ENCODE results near the gene BRF1.
"Not testable (repeated sequence)": the region's sequence is repeated elsewhere in the genome, so short reads cannot be mapped to it uniquely, and the experiment has no call there.

The BRF1 gene

DNA sequence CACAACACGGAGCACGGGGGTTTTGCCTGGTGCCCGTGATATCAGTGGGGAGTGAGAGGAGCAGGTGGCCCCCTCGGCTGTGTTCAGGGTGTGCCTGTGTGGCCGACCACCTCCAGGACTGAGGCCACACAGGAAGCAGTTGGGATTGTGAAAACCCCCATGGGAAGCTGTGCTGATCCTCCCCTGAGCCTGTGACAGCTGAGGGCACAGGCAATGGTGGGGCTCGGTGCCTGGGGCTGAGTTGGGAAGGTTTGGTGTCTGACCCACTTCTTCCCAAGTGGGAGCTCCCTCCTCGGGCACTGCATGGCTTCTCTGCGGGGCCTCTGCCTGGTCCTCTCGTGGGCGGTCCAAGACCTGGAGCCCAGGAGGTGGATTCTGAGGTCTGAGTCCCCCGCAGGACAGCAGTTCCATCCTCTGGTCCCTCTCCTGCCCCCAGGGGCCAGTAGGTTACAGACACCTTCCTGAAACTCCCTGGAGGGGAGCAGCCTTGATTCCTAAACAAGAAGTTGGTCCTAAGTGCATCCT, 31.6 kb upstream of the BRF1 start:
- DNase-seq = no peak

DNA sequence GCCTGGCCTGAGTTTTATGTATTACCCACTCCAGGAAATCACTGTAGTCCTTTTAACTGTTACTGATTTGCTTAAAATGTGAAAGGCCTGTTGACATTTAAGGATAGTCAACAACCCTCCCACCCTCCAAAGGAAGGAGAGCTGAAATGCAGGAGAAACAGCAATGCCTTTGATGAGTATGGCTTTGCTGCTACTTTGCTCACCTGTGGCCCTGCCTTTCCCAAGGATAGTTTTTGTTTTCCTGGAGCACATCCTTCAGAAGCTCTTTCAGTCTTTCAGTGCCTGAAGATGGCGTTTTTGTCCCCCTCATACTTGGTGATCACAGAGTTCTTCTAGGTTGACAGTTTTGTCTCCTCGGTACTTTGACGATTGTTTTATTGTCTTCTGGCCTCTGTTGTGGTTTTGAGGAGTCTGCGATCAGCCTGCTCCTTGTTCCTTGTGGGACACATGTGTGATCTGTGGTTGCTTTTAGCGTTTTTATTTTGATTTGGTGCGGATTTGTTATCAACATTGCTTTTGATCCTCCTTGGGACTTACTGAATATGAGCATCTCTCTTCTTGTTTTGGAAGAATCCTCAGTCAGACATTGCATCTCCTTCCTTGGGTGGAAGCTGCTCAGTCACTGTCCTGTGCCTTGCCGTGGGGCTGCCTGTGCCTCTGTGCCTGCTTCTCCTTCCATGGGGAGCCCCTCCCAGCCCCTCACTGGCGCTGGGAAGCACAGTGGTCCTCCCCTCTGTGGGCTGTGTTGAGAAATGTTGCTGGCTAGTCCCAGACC, 31.0 kb upstream of the BRF1 start:
- no peak for DNase-seq

DNA sequence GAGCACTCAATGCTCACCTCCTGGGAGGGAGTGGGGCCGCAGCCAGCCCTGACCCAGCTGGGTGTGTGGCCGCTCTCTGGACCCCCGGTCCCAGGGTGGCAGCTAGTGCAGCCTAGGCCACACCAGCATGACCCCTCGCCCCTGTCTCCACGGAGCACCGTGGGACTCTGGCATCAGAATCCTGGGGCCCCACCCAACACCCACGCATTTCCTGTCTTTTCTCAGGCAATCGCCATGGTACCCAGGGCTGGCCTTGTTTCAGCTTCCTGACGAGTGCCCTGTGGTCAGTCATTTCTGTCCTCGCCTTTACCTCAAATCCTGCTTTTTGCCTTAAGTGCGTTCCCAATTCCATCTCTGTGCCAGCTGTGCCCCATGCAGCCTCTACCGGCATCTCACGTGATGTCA, 29.7 kb upstream of the BRF1 start:
- no peak for DNase-seq

DNA sequence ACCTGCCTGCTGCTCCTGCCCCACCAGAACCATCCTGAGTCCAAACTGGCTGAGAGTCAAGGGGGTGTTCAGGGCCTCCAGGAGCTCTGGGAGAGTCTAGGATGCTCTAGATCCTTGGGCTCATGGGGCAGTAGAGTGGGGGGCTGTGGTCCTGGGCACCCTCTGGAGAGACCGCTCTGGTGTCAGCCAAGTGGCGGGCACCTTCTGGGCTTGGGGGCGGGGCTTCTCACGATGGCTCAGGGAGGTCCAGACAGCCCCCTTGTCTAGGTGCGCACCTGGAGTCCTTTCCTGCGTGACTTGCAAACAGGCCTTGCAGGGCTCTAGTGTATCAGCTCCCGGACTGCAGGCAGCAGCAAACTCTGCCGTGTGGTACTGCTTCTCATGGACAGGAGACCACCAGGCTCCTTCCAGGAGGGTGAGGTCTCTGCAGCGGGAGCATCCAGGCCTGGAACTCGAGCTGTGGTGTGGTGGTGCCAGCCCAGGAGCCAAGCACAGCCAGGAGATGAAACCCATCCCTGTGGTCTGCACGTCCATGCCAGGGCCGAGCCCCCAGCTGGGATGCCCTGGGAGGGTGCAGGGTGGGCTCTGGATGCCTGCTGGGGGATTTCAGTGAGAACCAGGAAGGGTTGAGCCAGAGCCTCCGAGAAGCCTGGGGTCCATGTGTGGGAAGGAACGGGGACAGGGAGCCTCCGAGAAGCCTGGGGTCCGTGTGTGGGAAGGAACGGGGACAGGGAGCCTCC, 28.8 kb upstream of the BRF1 start:
- no peak for DNase-seq

DNA sequence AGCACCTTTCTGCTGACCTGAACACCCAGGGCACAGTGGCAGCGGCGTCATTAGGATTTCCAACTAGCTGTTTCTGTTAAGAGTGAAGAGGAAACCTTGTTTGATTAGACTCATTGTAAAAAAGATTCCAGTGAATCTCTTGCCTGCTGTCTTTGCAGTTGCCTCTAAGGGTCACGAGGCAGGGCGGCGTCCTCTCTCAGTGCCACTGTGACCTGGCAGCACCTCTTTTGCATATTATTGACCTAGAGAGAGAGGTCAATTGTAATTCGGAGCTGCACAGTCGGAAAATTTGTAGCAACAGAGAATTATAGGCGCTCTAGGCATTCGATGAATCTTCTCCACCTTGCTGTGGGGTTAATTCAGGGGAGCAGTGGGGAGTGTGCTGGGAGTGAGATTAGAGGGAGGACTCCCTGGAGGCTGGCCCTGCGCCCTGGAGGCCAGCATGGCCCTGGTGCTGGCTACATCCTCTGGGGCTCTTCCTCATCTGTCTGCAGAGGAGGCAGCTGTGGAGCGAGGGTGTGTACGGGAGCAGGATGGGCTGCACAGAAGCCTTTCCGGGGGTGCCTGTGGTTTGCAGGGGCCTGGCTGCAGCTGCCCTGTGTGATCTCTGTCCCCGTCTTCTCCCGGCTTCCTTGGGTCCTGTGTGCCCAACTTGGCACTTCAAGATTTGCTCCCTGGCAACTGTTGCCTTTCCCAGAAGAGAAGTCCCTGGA, 28.0 kb upstream of the BRF1 start:
- DNase-seq = no peak

DNA sequence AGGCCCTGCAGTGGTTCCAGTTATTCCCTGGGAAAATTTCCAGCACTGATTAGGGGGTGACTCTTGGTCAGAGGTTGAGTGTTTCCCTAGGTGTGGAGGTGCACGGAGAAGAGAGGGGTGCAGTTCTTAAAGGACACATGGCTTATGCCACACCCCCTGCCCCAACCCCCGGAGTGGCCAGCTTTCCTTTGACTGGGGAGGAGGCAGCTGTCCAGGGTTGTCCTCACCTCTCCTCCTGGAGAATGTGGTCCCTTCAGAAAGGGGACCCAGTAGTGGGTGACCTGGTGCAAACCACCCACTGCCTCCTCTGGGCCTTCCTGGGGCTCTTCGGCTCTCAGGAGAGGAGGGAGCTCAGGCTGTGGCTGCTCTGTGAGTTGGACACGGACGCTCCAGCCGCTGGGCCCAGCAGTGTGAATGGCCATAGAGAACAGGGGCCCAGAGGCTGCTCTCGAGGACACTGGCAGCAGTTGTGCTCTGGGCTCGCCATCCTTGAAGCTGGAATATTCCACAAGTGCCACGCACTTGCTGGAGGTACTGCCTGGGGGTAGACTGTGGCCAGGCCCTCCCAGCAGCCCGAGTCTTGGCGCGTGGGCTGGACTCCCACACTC, 27.4 kb upstream of the BRF1 start:
- DNase-seq = no peak

DNA sequence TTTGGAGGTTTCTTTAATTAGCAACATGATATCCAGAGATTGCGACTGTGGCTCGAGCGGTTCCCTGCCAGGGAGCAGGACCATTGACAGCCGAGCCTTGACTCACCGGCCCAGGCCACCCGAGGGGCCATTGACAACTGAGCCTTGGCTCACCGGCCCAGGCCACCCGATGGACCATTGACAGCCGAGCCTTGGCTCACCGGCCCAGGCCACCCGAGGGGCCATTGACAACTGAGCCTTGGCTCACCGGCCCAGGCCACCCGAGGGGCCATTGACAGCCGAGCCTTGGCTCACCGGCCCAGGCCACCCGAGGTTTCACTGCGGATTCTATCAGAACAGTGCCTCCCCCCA, 26.9 kb upstream of the BRF1 start:
- DNase-seq = not testable (repeated sequence)

DNA sequence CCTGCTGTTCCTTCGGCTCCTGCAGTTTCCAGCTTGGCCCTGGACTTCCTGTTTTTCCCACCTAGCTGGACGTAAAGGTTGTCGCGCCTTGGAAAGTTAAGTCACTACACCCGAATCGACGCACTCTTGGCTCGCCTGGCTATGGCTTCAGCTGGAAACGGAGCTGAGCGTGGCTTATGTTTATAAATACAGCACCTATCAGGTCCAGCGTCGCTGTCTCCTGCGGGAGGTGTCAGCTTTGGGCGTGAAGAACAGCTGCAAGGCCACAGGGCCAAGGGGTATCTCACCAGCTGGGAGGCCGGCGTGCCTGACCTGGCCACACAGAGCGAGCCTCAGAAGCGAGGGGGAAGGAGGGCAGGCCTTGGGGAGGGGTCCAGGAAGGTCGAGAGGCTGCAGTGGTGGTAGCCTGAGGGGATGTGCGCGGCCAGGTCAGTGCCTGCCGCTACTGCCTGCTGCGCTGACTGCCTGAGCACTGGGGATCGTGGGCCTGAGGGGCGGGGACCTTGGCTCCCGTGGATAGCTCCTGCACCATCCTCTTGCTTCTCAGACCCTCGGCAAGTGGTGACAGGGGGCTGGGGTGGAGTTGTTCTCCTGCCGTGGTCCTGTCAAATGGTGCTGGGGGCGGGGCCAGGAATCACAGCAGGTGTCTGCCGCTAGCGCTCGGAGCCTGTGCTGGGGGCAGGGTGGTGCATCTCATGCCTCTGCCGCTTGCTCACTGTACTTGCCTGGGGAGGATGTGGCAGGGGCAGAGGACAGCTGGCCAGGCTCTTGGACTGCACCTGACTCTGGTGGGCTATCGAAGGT, 26.3 kb upstream of the BRF1 start:
- DNase-seq = no peak

DNA sequence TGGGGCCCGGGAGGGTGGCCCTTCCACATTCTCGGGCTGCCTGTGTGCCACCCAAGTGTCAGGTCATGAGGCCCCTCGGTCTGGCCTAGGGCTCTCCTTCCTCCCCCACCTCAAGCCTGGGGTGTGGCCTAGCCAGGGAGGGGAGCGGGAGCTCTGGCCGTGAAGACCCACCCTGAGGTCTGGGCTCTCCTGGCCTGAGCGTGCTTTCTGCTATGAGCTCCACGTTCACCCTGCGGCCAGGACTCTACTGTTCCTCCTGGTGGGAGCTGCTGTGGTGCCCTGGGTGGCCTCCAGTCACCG, 25.7 kb upstream of the BRF1 start:
- no peak for DNase-seq

DNA sequence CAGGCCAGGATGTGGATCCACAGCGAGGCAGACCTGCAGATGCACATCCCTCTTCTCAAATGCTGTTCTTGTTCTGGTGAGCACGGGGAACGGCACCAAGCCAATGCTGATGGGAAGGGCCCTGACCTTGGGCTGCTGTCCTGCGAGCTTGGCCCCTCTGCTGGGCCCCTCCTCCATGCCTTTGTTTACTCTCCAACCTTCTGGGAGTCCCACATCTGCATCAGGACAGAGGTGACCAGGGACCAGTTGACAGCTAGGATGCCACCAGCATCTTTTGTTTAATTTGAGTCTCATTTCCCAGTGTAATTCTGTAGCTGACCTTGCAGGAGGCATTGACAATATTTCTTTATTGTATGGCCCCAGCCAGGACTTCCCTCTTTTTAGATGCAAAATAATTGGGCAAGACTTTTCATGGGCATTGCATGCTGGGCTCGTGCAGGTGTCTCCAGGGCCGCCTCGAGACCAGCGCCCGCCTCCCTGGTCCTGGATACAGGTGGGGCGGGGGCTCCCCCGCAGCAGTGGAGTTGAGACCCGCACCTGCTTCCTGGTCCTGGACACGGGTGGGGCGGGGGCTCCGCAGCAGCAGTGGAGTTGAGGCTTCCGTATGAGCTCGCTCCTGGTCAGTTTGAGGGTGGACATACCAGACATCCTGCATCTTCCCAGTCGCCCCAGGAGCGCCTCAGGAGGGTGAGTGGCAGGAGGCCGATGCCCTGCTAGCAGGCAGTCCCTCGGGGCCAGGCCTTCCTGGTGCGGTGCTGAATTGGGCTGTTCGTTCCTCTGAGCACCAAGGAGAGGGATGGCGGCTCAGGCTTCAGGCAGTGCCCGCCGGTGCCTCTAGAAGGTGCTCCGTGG, 25.1 kb upstream of the BRF1 start:
- no peak for DNase-seq

DNA sequence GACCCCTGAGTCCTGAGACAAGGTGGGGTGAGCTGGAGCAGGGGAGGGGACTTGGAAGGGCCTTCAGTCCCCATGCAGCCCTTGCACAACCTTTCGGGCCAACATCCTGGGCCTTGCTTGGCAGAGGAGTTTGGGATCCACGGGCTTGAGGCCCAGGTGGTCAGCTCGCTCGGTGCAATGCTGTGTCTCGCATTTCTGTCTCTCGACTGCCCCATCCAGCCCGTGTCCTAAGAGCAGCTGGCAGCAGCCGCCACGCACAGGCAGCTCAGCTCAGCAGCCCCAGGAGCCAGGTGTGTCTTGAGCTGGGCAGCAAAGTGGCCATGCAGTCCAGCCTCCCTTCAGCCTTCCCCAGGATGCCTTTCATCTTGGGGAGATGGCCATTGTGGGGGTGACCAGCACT, 24.5 kb upstream of the BRF1 start:
- DNase-seq = no peak

DNA sequence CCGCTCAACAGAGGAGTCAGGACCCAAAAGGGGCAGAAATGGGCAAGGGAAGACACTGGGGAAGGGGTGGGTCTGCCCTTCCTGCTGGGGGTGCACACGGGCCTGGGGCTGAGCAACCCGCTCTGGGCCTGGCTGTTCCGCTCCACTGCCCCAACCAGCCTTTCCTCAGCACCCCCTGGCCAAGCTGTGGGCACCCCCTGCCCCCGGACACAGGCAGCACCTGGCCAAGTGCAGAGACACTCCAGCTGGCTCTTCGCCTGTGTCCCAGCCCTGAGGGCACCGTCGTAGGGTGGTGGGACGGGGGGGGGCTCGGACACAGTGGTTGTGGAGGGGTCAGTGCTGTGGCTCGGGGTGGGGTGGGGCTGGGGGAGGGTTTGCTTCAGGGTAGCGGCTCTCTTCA, 24.1 kb upstream of the BRF1 start:
- no peak for DNase-seq

DNA sequence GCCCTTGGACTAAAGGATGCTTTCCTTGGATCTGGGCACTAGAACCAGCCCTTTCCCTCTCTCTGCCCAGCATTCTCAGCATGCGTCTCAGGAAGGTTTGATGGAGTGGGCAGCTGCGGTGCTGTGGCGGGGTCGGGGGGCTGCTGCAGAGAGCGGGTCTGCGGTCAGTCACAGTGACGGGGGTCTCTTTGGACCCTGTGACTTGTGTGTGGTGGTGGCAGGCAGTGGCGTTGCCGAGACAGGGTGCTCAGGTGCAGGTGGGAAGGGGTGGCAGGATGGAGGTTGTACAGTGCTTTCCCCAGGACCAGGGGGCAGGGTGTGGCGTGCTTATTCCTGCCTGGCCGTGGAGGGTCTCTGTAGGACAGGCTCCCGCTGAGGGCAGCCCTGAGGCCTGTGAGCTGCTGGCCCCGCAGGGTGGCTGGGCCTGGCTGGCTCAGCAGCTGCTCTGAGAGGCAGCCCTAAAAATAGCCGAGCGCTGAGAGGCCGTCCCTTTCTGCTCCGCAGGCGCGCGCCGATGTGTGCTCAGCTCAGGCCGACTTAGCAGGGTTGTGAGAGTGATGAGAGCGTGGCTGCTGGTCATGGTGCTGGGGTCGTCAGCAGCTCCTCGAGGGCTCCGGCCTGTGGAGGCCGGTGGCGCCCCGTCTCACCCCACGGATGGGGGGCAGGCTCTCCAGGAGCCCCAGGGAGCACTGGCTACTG, 23.4 kb upstream of the BRF1 start:
- no peak for DNase-seq

DNA sequence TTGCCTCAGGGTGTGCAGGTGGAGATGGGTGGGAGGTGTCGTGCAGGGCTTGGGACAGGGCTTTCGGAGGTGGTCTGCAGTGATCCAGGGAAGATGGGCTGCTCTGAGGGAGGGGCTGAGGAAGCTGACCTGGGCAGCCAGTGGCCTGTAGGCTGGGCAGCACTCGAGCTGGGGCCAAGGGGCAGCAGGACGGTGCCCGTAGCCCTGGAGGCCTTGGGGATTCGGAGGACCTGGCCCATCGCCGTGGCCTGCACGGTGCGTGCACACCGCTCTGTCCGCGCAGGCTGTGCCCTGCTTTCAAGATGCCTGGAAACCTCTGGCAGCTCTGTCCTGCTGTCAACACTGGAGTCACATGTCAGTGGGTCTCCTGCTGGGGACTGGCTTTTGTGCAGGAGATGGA, 22.9 kb upstream of the BRF1 start:
- no peak for DNase-seq

DNA sequence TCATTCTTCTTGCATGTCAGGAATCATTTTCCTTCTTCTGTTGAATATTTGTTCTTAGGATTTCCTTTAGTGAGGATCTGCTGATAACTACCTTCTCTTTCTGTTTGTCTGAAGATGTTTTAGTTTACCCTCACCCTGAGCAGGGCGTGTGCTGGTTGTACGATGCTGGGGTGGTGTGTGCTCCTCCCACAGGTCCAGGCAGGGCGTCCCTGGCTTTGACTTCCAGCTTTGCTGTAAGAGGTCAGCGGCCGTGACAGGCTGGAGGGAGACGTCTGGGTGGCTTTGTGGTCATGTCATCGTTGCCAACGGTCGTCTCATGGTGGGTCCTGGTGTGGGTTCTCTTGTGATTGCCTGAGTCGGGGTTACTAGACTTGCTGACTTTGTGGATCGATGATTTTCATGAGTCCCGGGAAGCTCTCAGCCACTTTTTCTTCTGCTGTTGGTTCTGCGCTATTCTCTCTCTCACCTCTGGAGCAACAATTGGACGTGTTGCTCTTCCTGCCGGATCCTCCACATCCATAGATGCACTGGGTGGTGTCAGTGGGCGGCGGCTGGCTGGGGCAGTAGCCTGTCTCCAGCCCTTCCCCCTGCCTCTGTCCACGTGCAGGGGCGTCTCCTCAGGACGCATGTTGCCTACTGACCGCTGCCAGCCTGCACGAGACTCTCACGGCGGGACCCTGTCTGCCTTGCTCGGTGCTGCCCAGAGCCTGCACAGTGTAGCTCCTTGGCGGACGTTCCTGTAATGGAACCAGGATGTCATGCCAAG, 22.2 kb upstream of the BRF1 start:
- no peak for DNase-seq

DNA sequence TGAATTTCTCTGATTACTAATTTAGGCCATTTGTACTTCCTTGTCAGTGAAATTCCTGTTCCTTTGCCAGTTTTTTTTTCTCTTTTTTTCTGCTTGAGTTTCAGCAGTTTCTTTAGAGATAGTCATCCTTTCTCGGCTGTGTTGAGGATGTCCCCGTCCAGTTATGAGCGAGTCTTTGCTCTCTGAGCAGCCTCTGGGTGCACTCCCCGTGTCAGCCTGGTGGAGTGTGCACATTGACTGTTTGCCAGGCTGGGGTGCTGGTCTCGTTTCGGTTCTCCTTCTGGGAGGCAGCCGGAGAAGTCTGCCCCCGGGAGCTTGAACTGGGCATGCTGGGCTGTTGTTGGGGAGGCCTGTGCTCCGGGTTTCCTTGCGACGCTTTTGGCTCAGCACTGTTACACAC, 16.7 kb upstream of the BRF1 start:
- DNase-seq = no peak

DNA sequence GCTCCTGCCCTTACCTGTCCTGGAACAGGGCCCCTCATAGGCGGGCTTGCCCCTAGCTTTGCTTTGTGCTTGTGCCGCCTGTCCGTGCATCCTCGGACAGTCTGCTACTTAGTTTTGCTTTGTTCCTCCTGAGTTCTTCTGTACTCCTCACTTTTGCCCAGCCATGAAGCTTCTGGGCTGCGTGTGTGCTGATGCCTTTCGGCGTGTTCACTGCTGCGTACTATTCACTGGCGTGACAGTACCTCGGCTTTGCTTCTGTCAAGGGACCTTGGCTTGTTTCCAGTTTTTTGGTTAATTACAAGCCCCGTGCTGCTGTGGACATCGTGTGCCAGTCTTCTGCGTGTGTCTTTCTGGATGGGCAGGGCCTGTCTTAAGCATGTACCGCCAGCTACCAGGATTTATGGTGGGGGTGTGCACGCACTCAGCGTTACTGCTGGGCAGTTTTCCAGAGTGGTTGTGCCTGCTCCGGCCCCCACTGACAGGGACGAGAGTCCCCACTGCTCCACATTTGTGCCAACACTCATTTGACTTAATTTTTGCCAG, 16.2 kb upstream of the BRF1 start:
- DNase-seq = no peak

DNA sequence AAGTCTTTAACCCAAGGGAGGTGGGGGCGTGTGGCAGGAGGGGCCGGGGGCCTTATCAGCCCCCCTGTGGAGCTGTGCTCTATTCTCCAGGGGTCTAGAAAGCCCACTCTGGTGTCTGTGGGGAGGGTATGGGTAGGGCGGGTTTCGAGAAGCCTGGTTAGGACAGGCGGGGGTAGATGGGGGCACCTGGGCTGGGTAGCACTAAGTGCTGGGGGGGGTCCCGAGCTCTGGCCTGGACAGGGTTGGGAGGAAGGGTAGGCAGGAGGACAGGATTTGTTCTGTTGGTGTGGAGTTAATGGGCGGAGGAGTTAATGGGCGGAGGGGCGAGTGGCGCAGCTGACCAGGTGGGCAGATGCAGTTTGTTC, 15.8 kb upstream of the BRF1 start:
- DNase-seq = no peak

DNA sequence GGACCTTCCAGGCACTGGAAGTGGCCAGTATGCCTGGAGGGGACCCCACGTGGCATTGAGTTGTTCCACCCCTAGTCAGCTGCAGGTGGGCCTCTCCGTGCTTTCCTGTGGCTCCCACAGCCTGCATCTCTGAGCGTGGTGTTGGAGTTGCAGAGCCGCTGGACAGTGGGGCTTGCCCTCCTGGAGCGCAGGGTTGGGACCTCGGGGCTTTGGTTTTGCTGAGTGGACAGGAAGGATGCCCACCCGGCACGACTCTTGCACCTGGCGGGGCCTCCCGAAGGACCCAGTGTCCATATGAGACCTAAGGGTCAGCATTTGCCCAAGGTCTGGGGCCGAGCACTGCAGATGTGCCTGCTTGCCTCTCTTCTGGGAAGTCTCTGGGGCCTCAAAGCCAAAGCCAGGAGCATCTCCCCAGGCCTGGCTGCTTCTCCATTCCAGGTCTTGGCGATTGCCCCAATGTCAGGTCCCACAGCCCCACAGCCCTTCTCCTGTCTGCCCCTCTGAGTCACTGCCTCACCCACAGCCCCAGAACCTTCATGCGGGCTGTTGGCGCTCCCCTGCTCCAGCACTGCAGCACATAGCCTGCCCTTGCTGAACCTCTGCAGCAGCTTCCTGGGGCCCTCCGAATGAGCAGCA, 15.3 kb upstream of the BRF1 start:
- no peak for DNase-seq
